CD4-positive, alpha-beta T cell treated with Interleukin-21 for 1 hour (primary cell): ENCODE measurements around the gene RCSD1.

ENCODE experiments used
- DNase-seq: peaks from one replicate; pipeline ENCODE4 v3.0.0-alpha.2; 2020

The RCSD1 gene

GRCh38 chr1:167750641-167751040 lies 120.6 kb downstream of the RCSD1 start:
- no peak for DNase-seq

DNA sequence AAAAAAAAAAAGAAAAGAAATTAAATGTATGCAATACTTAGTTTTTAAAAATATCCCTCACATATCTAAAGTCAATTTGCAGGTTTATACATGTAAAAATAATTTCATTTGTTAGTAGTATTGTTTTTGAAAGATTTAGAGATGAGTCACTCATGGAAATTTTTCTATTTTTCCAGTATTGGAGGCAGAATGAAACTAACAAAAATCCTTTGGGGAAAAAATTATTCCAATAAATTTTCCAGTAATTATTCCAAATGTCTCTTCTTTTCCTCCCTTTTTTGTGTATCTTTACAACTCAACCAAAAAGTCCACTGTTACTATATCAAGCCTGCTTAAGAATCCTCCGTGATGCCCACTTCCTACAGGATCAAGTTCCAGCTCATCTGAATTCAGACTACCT lies 121.6 kb downstream of the RCSD1 start:
- DNase-seq: no peak

DNA sequence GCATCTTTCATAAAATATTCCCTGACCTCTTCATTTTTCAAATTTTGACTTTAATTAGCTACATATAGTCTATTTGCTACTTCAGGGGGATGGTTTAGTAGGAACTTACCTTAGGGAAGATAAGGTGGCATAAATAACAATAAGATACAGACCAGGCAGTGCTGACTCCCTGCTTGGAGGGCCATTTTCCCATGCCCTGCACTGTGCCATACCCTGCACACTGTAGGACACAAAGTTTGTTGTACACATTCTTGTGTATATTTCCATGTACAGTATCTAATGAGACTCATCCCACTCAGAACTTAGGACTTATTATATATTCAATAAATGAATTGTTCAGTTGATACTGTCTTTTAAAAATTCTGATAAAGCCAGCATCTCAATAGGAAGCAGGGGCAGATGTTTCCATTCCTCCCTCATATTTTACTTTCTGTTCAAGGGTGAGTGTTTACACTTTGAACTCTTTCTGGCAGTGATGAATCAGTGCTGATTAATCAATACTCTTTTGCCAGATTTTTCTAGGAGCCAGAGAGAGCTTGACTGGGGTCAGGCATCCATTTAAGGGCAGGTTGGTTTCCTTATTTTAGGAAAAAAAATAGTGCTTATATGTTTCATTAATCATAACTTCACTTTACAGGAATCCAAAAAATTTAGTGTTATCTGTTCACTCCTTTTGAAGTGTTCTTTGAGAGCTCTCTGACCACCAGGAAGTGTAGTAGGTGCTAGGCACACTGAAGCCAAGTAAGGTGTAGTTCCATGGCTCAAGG lies 122.4 kb downstream of the RCSD1 start:
- DNase-seq: no peak

- no peak for DNase-seq
These were observed 125.6 kb downstream of the RCSD1 start for GRCh38 chr1:167755654-167756053.
